Measurements from ENCODE around the gene TMEM123.
A peak's percentile ranks its signal among the peaks of the same experiment; 100 is the strongest.

TMEM123 gene

GRCh38 chr11:102347462-102348370, 104.8 kb downstream of the TMEM123 start:
- peak; percentile 47 for DNase-seq

GRCh38 chr11:102346748-102347461, 105.7 kb downstream of the TMEM123 start, which contains the start of gene BIRC2:
Gene BIRC2 (plus strand): TSS chr11:102347214. CDS start chr11:102349855, 2,641 bp downstream.
- DNase-seq = peak; percentile 93

- no peak for DNase-seq
These were observed 106.2 kb downstream of the TMEM123 start for GRCh38 chr11:102346456-102346747.

Measured in NCI-H82 (cell line).